ENCODE results near the gene SLC9C2.
"Not testable (repeated sequence)": the region's sequence is repeated elsewhere in the genome, so short reads cannot be mapped to it uniquely, and the experiment has no call there.

Gene SLC9C2

DNA sequence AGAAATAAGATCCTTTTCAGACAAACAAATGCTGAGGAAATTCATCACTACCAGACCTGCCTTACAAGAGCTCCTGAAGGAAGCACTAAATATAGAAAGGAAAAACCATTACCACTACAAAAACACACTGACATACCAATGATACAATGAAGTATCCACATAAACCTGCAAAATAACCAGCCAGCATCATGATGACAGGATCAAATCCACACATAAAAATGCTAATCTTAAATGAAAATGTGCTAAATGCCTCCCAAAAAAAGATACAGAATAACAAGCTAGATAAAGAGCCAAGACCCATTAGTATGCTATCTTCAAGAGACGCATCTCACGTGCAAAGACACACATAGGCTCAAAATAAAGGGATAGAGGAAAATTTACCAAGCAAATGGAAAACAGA, 140.2 kb downstream of the SLC9C2 start:
- H3K4me1 ChIP-seq (ENCODE audit: control insufficient read depth in 1 of 2, insufficient read depth in 2 of 2, low read length in 2 of 2), result not testable (repeated sequence)

DNA sequence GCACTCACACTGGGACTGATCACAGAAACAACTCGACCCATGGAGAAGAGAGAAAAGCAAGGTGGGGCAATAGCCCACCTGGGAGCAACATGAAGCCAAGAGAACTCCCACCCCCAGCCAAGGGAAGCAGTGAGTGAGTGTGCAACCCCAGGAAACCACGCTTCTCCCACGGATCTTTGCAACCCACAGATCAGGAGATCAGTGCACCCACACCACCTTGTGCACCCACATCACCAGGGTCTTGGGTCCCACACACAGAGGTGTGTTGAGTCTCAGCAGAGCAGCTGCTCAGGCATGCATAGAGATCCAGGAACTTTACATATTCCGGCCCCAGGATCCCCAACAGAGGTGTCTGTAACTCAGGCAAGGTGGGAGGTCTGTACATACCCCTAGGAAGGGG, 143.0 kb downstream of the SLC9C2 start:
- Histone ChIP-seq H3K4me1 (ENCODE audit: control insufficient read depth in 1 of 2, insufficient read depth in 2 of 2, low read length in 2 of 2) (no peaks in the 10 kb centered on the region), H3K9me3 (ENCODE audit: control insufficient read depth in 1 of 2, low read length in 2 of 2) (no peaks in the 10 kb centered on the region), H3K4me3 (ENCODE audit: low read depth in 1 of 2, low read length in 2 of 2) (no peak overlapping the region), H3K27ac (ENCODE audit: low read depth, low read length) (no peak overlapping the region), H3K27me3 (ENCODE audit: control insufficient read depth in 1 of 2, insufficient read depth in 2 of 2, low read length in 2 of 2) (no peaks in the 10 kb centered on the region), H3K36me3 (ENCODE audit: control insufficient read depth in 1 of 2, insufficient read depth in 2 of 2, low read length in 2 of 2) (peaks cover 0 to 9% of the 10 kb centered on the region in 2 donors), H3K9ac (ENCODE audit: low read depth in 1 of 2, low read length in 2 of 2) (no peak overlapping the region)

More for the DNA sequence above, 140.2 kb downstream of the SLC9C2 start:
- not testable (repeated sequence) for H3K27me3 ChIP-seq (ENCODE audit: control insufficient read depth in 1 of 2, insufficient read depth in 2 of 2, low read length in 2 of 2); H3K4me3 ChIP-seq (ENCODE audit: low read depth in 1 of 2, low read length in 2 of 2); H3K36me3 ChIP-seq (ENCODE audit: control insufficient read depth in 1 of 2, insufficient read depth in 2 of 2, low read length in 2 of 2); H3K9ac ChIP-seq (ENCODE audit: low read depth in 1 of 2, low read length in 2 of 2); H3K27ac ChIP-seq (ENCODE audit: low read depth, low read length); H3K9me3 ChIP-seq (ENCODE audit: control insufficient read depth in 1 of 2, low read length in 2 of 2)

- Histone ChIP-seq H3K4me3 (ENCODE audit: low read depth in 1 of 2, low read length in 2 of 2) (no peak overlapping the region), H3K4me1 (ENCODE audit: control insufficient read depth in 1 of 2, insufficient read depth in 2 of 2, low read length in 2 of 2) (no peaks in the 10 kb centered on the region), H3K9me3 (ENCODE audit: control insufficient read depth in 1 of 2, low read length in 2 of 2) (no peaks in the 10 kb centered on the region), H3K27ac (ENCODE audit: low read depth, low read length) (no peak overlapping the region), H3K9ac (ENCODE audit: low read depth in 1 of 2, low read length in 2 of 2) (no peak overlapping the region), H3K36me3 (ENCODE audit: control insufficient read depth in 1 of 2, insufficient read depth in 2 of 2, low read length in 2 of 2) (no peaks in the 10 kb centered on the region), H3K27me3 (ENCODE audit: control insufficient read depth in 1 of 2, insufficient read depth in 2 of 2, low read length in 2 of 2) (no peaks in the 10 kb centered on the region)
These were observed 147.8 kb downstream of the SLC9C2 start for GRCh38 chr1:173454966-173455524.

DNA sequence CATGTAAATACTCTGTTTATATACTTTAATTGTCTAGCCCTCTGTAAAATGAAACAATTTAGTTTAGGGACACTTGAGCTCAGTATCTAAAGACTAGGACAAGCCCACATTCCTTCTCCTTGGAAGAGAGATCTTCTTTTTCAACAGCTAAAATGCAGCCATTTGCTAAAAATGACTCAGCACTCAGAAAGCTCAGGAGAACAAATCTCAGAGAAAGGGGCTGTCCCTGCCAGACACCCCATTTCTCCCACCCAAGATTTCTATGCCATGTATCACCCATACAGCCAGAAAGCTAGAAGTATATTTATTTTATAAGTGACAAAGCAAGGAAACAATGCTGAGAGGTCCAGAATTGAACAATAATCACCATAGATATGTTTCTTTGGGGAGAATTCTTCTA, 148.9 kb downstream of the SLC9C2 start:
- H3K9ac ChIP-seq (ENCODE audit: low read depth in 1 of 2, low read length in 2 of 2), result no peak overlapping the region
- no peak overlapping the region for H3K4me3 ChIP-seq (ENCODE audit: low read depth in 1 of 2, low read length in 2 of 2)
- no peaks in the 10 kb centered on the region for H3K36me3 ChIP-seq (ENCODE audit: control insufficient read depth in 1 of 2, insufficient read depth in 2 of 2, low read length in 2 of 2)
- no peaks in the 10 kb centered on the region for H3K27me3 ChIP-seq (ENCODE audit: control insufficient read depth in 1 of 2, insufficient read depth in 2 of 2, low read length in 2 of 2)
- H3K9me3 ChIP-seq (ENCODE audit: control insufficient read depth in 1 of 2, low read length in 2 of 2), result no peaks in the 10 kb centered on the region
- no peaks in the 10 kb centered on the region for H3K4me1 ChIP-seq (ENCODE audit: control insufficient read depth in 1 of 2, insufficient read depth in 2 of 2, low read length in 2 of 2)
- H3K27ac ChIP-seq (ENCODE audit: low read depth, low read length), result no peak overlapping the region

- Histone ChIP-seq H3K9ac (ENCODE audit: low read depth in 1 of 2, low read length in 2 of 2) (no peak overlapping the region), H3K4me3 (ENCODE audit: low read depth in 1 of 2, low read length in 2 of 2) (no peak overlapping the region), H3K4me1 (ENCODE audit: control insufficient read depth in 1 of 2, insufficient read depth in 2 of 2, low read length in 2 of 2) (no peaks in the 10 kb centered on the region), H3K27ac (ENCODE audit: low read depth, low read length) (no peak overlapping the region), H3K36me3 (ENCODE audit: control insufficient read depth in 1 of 2, insufficient read depth in 2 of 2, low read length in 2 of 2) (no peaks in the 10 kb centered on the region), H3K27me3 (ENCODE audit: control insufficient read depth in 1 of 2, insufficient read depth in 2 of 2, low read length in 2 of 2) (no peaks in the 10 kb centered on the region), H3K9me3 (ENCODE audit: control insufficient read depth in 1 of 2, low read length in 2 of 2) (no peaks in the 10 kb centered on the region)
These were observed 150.9 kb downstream of the SLC9C2 start for GRCh38 chr1:173451981-173452380.
